NCI-H446 (cell line): ENCODE results near the gene CEACAM16.
"Not testable (repeated sequence)": the region's sequence is repeated elsewhere in the genome, so short reads cannot be mapped to it uniquely, and the experiment has no call there.

ENCODE experiments used
- DNase-seq, 2 experiments: peaks; one replicate each; lab custom pipeline; 2025; lab: John Stamatoyannopoulos, UW

CEACAM16 gene

DNA sequence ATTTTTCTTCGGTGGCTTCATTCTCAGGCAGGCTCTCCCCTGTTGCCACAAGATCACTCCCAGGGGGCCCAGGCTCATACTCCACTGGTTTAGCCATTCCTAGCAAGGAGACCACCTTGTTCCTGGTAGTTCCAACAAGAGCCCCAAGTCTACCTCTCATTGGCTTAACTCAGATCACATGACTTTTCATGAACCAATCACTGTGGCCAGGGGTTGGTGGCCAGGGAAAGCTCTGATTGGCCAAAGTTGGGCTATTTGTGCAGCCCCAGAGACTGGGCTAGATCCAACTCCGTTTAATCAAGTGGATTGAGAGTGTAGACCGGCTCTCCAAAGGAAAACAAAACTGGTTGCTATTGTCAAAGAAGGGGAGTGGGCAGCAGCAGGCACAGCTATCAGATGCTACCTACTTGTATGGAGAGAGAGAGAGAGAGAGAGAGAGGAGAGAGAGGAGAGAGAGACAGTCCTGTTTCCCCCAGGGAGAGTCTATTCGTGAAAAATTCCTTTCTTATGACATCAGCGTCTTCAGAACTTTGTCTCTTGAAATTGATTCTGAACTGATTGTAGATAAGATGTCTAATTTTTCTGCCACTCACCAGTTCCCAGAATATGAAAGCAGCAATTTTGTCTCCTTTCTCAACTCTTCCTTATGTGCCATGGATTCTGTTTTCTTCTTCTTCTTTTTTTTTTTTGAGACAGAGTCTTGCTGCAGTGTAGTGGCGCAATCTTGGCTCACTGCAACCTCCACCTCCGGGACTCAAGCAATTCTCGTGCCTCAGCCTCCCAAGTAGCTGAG is 21.7 kb upstream of the CEACAM16 start:
- DNase-seq = peak in 1 of 2 experiments; percentile 53

DNA sequence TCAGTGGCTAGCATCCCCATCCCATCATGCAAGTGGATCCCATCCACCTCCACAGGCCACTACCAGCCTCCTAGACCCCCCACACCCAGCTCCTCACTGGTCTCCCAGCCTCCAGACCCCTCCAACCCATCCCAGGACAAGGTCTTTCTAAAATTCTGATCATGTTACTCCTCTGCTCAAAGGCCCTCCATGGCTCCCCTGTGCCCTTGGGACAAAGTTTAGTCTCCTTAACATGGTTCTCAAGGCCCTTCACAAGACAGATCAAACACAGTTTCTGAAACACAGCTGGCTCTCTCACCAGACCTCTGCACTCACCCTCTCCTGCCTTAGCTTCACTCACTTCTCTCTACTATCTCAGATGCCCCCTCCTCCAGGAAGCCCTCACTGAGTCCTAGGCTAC is 18.4 kb upstream of the CEACAM16 start:
- no peak for DNase-seq

DNA sequence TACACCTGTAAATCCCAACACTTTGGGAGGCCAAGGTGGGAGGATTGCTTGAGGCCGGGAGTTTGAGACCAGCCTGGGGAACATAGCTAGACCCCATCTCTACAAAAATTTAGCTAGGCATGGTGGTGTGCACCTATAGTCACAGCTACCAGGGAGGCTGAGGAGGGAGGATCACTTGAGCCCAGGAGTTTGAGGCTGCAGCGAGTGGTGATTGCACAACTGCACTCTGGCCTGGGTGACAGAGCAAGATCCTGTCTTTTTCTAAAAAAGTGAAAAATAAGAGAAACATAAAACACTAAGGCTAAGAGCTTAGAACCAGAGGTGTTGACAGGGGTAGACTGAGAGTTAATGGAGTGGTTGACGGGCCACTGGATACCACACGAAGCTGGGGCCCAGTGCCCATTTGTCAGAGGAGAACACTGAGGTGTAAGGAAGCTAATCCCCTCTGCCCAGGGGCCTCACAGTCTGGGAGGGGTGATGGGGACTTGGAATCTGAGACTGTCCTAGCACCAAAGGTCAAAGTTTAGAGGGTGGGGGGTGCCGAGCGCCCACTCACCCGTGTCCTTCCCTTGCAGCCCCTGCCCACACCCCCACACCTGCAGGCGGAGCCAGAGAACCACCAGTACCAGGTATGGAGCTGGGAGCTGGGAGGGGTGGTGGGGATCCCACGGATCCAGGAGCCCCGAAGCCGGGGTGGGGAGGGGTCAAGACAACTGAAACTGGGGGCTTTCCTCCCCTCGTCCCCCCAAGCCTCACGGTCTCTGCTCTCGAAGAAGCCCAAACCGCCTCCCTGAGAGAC is 16.8 kb upstream of the CEACAM16 start:
- no peak for DNase-seq

DNA sequence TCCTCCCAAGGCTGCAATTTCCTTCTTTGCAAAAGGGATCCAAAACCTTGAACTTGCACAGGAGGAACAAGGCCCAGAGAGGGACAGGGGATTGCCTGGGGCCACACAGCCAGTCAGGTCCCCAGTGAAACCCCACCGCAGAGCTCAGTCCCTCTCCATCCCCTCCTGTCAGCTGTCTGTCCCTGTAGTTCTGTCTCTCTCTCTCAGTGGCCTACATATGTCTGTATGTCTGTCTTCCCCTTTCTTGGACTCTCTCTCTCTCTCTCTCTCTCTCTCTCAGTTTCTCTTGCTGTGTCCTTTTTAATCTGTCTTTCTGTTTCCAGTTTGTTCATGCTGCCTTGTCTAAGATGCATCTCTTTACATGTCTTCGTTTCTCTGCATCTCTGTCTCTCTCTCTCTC is 16.1 kb upstream of the CEACAM16 start:
- DNase-seq = no peak

DNA sequence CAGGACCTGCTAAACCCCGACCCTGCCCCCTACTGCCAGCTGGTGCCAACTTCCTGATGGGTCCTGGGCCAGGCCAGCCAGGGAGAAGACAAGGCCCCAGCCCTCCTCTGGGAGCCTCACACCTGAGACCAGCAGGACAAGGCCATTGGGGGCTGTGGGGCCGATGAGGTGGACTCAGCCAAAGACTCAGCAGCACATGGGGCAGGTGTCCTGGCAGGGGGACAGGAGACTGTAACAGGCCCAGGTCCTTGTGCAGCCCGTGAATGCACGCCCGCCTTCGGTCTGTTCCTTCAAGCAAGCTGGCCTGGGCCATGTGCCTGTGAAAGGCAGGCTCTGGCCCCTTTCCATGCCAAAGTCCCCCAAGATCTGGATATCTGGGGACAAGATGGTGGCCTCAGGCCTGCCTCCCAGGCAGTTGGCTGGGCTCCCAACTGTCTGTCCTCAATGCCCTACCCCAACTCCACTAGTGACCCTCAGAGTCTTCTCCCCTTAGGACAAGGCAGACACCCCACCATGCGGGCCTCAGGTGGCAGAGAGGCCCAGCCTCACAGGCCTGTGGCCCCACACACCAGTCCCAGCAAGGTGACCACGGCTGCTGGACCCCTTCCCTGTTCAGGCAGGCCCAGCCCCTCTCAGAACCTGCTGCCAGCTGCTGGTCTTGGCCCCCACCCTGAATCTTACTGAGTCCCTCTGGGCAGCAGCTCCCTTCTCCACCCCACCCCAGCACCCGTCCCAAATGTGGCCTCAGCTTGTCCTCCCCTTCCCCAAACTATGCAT is 15.3 kb upstream of the CEACAM16 start:
- DNase-seq = no peak

DNA sequence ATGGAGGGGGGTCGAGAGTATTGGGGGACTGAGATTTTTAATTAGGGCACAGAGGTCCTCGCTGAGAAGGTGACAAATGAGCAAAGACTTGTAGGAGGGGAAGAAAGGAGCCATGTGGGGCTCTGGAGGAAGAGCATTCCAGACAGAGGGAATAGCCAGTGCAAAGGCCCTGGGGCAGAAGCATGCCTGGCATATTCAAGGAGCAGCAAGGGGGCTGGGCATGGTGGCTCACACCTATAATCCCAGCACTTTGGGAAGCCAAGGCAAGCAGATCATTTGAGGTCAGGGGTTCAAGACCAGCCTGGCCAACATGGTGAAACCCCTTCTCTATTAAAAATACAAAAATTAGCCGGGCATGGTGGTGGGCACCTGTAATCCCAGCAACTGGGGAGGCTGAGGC is 14.6 kb upstream of the CEACAM16 start:
- DNase-seq = not testable (repeated sequence)

DNA sequence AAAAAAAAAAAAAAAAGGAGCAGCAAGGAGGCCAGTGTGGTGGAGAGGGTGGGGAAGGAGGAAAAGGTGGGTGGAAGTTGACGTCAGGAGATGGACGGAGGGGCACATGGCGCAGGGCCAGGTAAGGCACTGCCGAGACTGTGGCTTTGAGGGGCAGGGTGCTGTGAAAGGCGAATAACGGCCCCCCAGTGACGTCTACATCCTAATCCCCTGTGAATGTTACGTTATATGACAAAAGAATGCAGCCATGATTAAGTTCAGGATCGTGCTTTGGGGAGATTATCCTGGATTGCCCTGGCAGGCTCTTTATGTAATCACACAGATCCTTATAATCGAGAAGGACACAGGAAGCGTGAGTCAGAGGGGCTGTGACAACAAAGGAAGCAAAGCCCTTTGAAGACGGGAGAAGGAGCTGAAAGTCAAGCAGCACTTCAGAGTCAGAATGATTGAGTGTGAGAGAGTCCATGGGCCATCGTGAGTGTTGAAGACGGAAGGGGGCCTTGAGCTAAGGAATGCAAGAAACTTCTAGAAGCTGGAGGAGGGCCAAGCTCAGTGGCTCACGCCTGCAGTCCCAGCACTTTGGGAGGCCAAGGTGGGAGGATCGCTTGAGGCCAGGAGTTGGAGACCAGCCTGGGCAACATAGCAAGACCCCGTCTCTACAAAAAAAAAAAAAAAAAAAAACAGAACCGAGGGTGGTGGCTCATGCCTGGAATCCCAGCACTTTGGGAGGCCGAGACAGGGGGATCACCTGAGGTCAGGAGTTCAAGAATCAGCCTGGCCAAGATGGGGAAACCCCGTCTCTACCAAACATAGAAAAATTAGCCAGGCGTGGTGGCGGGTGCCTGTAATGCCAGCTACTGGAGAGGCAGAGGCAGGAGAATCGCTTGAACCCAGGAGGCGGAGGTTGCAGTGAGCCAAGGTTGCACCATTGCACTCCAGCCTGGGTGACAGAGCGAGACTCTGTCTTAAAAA is 13.8 kb upstream of the CEACAM16 start:
- DNase-seq = no peak

DNA sequence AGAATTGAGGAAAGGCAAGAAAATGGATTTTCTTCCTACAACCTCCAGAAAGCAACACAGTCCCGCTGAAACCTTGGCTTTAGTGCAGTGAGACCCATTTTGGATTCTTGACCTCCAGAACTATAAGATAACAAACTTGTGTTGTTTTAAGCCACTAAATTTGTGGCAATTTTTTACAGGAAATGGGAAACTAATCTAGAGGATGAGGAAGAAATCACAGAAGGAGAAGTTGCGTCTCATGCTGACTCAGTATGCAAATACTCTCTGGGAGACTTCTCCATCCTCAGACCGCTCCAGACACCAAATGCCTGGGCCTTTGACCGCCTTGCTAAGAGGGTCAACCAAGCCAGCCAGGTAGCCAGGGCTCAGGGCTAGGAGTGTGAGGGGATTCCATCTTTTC is 13.1 kb upstream of the CEACAM16 start:
- DNase-seq = no peak

DNA sequence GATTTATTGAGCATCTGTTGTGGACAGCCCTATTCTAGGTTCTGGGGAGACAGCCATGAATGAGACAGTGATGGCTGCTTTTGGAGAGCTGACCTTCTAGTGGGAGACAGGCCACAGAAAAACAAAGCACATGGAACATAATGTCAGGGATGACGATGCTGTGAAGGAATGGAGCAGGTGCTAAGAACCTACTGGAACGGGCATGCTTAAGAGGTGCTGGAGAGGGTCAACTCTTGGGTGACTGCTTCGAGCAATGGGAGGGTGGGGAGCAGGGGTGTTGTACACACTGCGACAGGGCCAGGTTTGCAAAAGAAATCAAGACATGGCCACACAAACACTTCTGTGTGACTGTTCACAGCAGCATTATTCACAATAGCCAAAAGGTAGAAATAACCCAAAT is 12.1 kb upstream of the CEACAM16 start:
- no peak for DNase-seq

DNA sequence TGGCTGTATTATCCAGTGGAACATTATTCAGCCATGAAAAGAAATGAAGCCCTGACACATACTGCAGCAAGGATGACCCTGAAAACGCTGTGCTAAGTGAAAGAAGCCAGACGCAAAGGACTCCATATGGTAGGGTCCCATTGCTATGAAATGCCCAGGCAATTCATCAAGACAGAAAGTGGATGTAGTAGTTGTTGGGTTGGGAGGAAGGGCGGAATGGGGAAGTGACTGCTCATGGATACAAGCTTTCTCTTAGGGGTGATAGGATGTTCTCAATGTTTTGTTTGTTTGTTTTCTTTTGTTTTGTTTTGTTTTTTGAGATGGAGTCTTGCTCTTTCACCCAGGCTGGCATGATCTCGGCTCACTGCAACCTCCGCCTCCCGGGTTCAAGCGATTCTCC is 11.1 kb upstream of the CEACAM16 start:
- no peak for DNase-seq

DNA sequence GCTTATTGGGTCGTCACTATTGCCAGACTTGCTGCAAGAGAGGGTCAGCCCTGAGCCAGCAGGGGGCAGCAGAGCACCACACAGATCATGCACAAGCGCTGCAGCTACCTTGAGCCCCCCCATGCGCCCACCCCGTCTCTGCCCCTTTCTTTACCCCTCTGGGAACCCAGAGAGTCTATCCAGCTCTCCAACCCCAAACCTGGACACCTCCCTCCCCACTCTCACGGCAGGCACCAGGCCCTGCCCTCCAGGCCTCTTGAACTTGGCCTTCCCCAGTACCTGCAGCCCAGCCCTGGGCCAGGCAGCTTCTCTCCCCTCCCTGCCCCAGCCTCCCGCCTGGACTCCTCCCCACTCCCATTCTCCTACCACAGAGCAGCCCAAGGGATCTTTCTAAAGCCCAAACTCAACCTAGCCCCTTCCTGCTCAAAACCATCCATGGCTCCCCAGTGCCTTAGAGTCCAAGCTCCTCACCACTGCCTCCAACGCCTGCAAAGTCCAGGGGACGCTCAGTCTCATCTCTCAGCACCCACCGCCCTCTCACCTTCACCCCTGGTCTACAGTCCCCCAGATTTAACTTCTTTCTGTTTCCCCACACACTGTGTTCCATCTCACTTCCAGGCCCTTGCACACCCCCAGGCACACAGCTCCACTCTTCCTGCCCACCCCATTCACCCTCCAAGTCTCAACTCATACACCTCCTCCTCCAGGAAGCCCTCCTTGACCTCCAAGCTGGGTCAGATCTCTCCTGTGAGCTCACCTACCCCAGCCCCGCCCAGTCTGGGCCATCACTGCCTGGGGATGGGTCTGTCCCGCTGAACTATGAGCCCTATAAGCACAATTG is 9.4 kb upstream of the CEACAM16 start:
- DNase-seq = peak; percentile 42 to 55

DNA sequence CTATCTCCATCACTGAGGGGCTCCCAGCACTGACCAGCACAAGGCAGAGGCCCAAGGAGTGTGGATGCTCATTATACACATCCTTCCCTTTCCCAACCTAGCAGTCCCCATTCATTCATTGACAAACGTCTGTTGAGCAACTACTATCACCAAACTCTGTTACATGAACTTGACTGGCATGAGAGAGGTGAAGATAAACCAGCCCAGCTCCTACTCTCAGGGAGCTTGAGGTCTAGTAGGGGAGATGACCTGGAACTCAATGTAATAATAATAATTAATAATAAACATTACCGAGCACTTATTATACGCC is 8.9 kb upstream of the CEACAM16 start:
- no peak for DNase-seq

DNA sequence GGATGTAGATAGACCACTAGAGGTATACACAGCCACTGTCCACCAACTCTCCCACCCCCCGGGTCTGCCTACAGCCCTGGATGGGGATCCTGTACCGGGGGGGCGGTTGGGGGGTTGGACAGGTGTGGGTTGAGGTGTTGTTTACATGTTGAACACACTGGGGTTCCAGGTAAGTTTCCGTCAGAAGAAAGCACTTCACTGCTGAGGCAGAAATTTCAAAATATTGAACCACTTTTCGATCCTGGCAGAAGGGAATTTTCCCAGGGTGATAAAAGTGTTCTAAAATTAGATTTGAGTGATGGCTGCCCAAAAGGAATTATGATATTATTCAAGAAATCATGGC is 6.6 kb upstream of the CEACAM16 start:
- no peak for DNase-seq

DNA sequence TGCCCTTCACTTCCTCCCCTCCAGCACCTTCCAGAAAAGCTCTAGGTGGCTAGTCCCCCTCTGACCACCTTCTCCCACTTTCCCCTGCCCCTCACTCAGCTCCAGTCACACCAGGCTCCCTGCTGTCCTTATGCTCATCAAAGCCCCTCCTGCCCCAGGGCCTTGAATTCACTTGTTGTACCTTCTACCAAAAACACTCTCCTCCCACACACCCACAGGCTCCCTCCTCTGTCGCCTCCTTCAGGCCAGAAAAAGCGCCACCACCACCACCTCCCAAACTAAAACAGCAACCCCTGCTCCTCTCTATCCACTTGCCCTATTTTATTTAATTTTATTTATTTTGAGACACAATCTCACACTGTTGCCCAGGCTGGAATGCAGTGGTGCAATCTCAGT is 4.8 kb upstream of the CEACAM16 start:
- DNase-seq = no peak

DNA sequence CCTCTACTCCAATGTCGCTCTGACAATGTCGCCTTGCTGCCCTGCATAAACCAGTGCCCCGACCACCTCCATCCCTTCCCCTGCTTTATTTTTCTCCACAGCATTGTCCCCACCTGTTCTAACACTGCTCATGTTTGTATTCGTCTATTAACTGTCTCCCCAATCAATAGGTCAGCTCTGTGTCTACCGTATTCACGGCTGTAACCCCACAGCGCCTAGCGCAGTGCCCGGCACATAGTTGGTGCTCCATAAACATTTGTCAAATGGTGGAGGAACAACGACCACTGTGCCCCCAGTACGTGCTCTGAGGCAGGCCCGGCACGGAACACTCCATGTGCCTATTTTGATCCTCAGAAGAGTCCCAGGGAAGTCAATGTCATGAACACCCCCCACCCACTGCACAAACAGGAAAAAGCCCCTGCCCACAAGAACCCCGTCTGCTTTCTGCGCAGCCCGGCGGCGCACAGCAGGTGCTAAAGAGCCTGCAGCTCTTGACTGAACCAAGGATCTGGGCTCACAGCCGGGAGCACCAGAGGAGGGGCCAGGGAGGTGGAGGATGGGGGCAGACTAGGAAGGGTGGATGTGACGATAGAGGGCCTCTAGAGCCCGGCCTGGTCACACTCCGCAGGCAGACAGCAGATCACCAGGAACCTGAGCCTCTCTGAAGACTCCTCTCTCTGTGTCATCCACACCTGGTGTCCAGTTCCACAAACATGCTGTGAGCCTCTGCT is 1.8 kb upstream of the CEACAM16 start:
- no peak for DNase-seq

DNA sequence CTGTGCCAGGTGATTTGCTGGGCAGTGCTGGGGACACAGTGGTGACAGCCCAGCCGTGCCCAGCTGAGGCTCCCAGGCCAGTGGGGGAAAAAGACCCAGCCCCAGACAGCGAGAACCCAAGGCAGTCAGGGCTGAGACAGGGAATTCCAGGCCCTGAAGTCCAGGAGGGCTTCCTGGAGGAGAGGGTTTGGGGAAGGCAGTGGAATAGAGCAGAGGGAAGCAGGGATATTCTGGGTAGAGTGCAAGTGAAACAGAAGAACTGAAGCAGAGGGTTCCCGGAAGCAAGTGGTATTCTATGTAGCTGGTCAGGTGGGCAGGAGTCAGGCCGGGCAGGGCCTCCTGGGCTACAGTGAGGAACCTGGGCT is 1.3 kb upstream of the CEACAM16 start:
- no peak for DNase-seq

DNA sequence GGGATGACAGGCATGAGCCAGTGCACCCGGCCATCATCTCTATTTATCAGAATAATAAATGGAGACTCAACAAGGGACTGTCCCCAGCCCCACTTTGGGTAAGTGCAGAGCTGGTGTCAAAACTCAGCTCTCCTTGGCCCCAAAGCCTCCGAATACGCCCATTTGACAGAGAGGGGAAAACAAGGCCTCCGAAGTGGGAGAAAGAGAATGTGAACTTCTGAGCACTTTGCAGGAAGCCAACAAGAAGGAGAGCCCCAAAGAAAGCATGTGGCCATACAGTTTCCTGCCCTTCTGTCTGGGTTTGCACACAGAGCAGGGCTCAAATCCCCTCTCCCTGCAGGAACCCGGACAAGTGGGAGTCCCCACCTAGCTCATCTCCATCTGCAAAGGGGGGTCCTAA is 1.6 kb downstream of the CEACAM16 start:
- DNase-seq = no peak

DNA sequence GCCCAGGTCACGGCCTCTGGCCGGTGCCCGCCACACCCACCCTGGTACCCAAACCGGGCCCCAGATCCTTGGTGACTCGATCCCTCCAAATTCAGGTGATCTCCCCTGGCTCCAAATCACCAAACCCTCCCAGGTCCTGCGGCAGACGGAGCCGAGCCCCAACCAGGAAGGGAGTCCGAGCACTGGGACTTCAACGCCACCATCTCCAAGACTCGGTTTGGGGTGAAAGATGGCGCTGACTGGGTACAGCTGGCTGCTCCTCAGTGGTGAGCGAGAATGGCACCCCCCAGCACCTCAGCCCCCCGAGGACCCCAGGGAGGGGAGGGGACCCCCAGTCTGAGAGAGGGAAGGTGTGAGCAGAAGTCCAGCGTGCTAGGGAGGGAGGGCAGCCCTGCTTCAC is 2.3 kb downstream of the CEACAM16 start:
- DNase-seq = no peak

DNA sequence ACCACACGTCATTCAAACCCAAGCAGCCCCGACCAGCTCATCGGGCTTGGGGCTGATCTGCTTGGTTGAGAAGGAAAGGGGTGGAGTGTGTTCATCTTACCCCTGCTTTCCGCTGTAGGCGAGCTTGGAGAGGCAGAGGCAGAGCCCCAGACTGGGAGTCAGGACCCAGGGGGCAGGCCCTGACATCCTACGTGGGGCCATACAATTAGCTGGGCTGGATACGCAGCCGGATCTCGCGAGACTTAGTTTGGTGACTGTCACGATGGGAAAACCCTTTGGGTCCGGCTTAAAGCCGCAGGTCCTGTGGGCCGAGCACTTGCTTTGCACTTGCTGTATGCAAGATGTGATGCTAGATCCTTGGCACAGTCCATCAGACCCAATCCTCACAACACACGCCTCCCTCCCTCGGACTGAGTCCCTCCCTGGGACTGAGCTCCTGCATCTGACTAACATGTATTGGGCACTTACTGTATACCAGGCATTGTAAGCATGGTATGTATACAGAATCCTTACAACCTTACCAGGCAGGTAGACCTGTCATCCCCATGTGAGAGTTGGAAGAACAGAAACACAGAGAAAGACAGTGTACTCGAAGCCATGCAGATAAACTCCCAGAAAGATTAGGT is 3.7 kb downstream of the CEACAM16 start:
- no peak for DNase-seq
